ENCODE measurements around the gene ZBTB8A. TPM values are rescaled to one million over a fixed set of nuclear protein-coding genes. Genes with fewer than 3 reads are reported as not detected.

Gene ZBTB8A
- total and polyA plus RNA-seq, 2 of the 8 experiments (the other 6 are each of a cell fraction or from before 2014, with no cell fraction given), result 2.9 to 10.4 TPM

DNA sequence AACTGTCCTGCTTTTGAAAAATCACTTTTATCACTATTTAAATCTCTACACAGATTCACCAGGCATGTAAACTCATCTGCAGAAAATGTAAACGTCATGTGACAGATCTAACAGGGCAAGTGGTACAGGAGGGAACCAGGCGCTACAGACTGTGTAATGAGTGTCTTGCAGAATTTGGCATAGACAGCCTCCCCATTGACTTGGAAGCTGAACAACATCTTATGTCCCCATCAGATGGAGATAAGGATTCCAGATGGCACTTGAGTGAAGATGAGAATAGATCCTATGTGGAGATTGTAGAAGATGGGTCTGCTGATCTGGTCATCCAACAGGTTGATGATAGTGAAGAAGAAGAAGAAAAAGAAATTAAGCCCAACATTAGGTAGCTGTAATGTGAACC is 60.8 kb downstream of the ZBTB8A start (continued):
- no peak for TF ChIP-seq CHD2 (IDR thresholded peaks at IDR 0.05; ENCODE audit: low read length)
- TF ChIP-seq, protein P1, sequence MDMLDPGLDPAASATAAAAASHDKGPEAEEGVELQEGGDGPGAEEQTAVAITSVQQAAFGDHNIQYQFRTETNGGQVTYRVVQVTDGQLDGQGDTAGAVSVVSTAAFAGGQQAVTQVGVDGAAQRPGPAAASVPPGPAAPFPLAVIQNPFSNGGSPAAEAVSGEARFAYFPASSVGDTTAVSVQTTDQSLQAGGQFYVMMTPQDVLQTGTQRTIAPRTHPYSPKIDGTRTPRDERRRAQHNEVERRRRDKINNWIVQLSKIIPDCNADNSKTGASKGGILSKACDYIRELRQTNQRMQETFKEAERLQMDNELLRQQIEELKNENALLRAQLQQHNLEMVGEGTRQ (IDR thresholded peaks at IDR 0.05; ENCODE audit: low read length), result no peak
- no peak for TF ChIP-seq SP2 (IDR thresholded peaks at IDR 0.05; ENCODE audit: low read length)
- TF ChIP-seq MAFK (IDR thresholded peaks at IDR 0.05; ENCODE audit: low read depth, low read length), result no peak
- TF ChIP-seq BACH1 (IDR thresholded peaks at IDR 0.05; ENCODE audit: low read length), result no peak
- TF ChIP-seq ASH2L (IDR thresholded peaks at IDR 0.05; ENCODE audit: low read length), result no peak
